ENCODE measurements around the gene P2RY6. TPM values are rescaled to one million over a fixed set of nuclear protein-coding genes. Genes with fewer than 3 reads are reported as not detected.
"Not testable (repeated sequence)": the region's sequence is repeated elsewhere in the genome, so short reads cannot be mapped to it uniquely, and the experiment has no call there.

The P2RY6 gene
- polyA plus RNA-seq, 3 donors, result 0.63 to 3.3 (median 2.1) TPM

DNA sequence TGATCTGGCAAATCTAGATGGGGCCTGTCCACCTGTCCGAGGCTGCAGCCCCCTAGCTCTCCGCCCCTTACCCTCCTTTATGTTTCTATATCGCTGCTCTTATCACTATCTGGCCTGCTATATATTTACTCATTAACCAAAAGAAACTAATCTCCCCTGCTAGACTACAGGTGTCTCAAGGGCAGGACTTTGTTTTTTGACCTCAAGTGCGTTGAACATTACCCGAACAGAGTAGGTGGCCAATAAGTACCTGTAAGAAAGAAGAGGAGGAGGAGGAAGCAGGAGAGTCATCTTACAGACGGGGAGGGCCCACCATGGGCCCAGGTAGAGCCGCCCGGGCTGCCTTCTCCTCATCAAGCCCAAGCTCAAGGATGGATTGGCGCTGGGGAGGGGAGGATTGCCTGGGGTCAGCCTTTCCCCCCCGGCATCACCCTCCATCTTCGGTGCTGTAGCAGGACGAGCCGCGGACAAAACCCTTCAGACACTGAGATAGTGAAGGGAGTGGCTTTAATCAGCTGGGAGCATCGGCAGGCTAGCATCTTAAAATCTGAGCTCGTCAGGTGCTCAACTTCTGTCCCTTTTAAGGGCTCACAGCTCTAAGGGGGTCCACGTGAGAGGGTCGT, 1.2 kb upstream of the P2RY6 start:
- H3K27ac ChIP-seq (ENCODE audit: low read depth, low read length), result no peak overlapping the region
- WGBS, 3 donors, result 76 to 87% (median 86%) methylated on average over 18 of the region's 18 CpGs

DNA sequence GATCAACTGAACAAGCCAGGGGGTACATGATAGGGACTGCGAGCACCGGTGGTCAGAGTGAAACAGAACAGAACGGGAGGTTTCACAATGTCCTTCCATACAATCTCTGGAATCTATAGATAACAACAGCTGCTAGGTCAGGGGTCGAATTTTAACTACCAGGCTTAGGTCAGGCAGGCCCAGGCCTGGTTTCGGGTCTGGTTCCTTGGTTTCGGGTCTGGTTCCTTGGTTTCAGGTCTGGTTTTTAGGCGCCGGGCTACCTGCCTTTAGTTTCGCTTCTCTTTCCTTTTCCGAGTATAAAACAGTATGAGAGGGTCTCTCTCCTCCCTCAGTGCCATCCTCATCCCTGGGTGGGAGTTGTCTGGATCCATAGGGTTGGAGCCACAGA, 666 bp upstream of the P2RY6 start:
- not testable (repeated sequence) for H3K27ac ChIP-seq (ENCODE audit: low read depth, low read length)
- WGBS, 3 donors, result 80 to 87% (median 83%) methylated on average over 10 of the region's 10 CpGs

DNA sequence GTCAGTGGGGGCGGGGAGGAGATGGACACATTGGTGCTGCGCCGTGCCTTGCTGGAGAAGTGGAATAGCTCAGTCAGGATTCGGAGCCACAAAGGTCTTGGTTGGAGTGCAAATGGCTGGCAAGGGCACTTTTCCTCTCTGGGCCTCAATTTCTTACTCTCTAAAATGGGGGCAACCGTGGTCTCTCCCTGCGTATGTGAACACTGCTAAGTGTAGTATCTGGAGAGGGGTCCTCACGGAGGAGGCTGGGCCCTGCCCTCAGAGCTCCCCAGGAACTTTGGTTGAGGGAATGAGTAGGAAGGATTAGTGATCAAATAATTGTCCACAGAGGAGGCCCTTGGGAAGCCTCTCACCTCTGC, 521 bp downstream of the P2RY6 start:
- H3K27ac ChIP-seq (ENCODE audit: low read depth, low read length), result no peak overlapping the region
- 90 to 99% (median 91%) methylated on average over 7 of the region's 7 CpGs for WGBS, 3 donors

DNA sequence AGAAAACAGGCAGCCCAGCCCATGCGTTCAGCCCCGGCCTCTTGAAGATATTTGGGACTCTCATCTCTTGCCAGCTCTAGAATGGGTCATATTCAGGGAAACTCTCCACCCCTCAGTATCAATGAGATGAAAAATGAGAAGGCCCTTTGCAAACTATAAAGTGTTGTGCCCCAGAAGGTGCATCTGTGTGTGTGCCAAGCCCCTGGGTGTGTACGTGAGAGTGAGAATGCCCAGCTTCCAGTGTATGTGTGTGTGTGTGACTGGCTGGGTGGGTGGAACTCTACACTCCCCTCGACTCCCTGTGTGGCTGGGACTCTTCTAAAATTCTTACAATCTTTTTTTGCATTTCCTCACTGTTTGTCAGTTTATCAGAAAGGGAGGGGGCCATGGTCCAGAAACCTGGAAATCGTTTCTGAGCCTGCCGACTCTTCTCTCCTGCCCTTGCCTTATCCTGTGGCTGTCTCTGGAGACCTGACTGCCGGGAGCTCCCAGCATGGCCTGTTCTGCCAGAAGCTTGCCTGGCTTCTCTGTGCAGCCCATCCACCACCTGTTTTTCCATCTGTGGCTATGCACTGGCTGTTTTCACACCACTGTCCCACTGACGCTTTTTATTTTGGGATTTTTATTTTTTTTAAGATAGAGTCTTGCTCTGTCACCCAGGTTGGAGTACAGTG, 1.2 kb downstream of the P2RY6 start:
- no peak overlapping the region for H3K27ac ChIP-seq (ENCODE audit: low read depth, low read length)
- WGBS, 3 donors, result 53 to 76% (median 55%) methylated on average over 8 of the region's 8 CpGs

DNA sequence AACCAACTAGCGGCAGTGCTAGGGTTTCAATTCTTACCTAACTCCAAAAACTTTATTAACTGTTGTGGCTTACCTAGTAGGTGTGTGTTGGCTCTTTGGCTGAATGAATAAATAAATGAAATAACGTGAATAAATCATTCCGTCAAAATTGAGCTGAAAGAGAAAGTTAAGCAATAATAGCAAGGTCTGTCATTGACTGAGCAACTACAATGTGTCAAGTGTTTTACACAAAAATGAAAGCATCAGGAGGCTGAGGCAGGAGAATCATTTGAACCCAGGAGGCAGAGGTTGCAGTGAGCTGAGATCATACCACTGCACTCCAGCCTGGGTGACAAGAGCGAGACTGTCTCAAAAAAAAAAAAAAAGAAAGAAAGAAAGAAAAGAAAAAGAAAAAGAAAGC, 2.1 kb downstream of the P2RY6 start:
- H3K27ac ChIP-seq (ENCODE audit: low read depth, low read length), result not testable (repeated sequence)
- WGBS, 3 donors, result 82 to 95% (median 82%) methylated on average over 4 of the region's 4 CpGs

DNA sequence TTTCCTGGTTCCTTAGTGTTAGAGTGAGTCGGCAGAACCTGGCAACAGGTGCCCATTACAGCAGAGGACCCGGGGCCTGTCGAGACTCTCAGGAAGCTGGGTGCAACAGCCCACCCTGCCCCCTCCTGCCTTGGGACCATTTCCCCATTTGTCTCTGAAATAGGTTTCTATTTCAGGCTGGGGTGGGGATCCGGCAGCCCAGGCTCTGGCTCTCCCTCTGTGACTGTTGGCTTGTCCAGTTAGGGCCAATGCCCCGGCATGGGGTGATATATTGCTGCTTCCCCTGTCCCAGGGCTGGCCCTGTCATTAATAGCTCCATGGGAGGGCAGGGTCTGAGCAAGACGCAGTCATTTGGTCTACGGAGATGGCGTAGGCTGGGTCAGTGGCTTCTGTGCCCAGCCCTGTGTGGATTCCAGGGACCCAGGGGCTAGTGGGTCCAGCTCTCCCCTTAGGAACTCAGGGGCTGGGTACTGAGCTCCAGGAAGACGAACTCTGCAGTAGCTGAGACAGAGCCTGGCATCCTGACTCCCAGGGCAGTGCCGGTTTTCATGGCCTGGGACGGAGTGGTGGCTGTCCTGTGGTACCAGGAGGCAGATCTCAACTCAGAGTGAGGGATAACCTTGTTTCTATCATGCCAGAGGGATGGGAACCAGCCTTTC, 2.7 kb downstream of the P2RY6 start:
- H3K27ac ChIP-seq (ENCODE audit: low read depth, low read length), result no peak overlapping the region
- WGBS, 3 donors, result 67 to 89% (median 70%) methylated on average over 11 of the region's 11 CpGs

DNA sequence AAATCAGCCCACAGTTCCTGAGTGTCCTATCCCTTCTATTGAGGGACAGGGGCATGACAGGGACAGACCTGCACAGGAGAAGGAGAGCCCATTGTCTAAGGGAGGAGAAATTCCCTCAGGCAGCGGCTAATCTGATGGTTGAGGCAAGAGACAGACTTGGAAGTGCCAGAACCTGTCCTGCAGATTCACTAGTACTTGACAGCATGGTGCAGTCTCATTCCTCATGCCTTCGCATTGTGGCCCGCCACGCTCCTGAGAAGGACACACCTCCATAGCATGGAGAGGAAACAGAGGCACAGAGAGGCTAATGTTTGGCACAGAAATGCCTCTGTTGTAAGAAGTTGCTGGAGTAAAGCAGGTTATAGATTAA, 3.2 kb downstream of the P2RY6 start:
- no peak overlapping the region for H3K27ac ChIP-seq (ENCODE audit: low read depth, low read length)
- 98 to 100% (median 98%) methylated on average over 4 of the region's 4 CpGs for WGBS, 3 donors

DNA sequence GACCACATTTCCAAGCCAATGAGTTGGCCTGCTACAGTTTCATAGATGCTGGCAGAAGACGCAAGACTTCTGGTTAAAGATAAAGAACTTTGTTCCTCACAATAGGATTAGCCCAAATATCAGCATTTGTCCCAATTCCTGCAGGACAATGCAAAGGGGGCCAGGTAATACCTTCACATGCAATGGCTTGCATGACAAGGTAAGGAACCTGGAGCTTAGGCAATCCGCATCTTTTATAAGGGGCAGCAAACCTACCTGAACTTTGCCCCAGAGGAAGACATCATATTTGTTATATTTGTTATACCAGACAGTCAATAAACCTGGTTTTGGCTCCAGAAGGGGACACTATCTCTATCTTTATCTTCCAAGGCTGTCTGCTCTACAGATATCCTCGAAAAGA, 5.3 kb downstream of the P2RY6 start:
- WGBS, 3 donors, result 84 to 96% (median 88%) methylated on average over 3 of the region's 3 CpGs
- H3K27ac ChIP-seq (ENCODE audit: low read depth, low read length), result no peak overlapping the region

DNA sequence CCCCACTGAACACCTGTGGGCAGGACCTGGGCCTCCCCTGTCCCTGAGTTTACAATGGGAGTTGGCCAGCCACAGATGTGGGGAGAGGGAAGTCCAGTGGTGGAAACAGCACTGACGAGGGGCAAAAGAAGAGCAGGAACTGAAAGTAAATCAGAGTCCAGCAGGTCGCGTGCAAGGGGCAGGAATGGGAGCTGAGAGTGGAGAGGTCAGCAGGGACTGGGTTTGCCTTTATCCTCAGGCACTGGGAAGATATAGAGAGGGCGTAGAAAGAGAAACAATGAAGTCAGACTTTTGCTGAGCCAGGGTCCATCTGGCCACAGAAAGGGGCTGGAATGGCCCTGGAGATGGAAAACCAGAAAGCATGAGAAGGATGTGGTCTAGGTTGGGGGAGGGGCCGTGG, 8.5 kb downstream of the P2RY6 start:
- 63 to 75% (median 70%) methylated on average over 5 of the region's 5 CpGs for WGBS, 3 donors
- H3K27ac ChIP-seq (ENCODE audit: low read depth, low read length), result no peak overlapping the region

- WGBS, 3 donors, result 89 to 91% (median 91%) methylated on average over 3 of the region's 3 CpGs
- H3K27ac ChIP-seq (ENCODE audit: low read depth, low read length), result no peak overlapping the region
Observed at GRCh38 chr11:73281201-73281741, 9.1 kb downstream of the P2RY6 start.

DNA sequence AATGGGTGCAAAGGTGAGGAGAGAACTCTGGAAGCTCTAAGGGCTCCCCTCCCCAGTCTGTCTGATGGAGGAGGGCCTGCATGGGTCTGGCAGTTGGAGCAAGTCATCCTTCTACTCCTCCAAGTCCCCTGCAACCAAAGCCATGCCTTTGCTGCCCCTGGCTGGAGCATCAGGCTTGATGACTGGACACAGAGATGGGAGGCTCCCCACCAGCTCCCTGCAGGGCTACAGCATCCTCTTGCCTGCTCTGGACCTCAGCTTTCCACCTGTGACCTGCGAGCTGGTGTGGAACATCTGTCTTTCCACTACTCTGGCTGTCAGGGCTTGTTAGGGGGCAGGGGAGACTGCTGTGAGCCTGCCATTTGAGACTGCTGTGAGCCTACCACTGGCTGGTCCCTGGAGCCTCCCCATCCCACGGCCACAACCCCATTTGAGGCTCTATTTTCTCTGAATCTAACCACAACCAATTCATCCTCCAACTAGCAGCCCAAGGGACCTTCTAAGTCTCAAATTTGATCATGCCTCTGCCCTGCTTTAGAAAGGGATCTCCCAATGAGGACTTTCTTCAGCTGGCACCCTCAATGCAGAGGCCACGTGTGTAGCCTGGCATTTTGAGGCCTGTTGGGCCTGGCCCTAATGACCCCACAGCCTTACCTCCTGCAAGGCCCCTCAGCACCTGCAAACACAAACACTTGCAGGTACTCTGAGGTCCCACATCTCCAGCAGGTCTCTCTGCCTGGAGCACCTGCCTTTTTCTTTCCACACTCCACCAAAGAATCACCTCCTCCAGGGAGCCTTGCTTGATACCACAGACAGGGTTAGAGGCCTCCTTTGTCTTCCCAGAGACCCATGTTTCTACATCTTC, 9.9 kb downstream of the P2RY6 start:
- WGBS, 3 donors, result 81 to 90% (median 86%) methylated on average over 3 of the region's 3 CpGs
- H3K27ac ChIP-seq (ENCODE audit: low read depth, low read length), result no peak overlapping the region

DNA sequence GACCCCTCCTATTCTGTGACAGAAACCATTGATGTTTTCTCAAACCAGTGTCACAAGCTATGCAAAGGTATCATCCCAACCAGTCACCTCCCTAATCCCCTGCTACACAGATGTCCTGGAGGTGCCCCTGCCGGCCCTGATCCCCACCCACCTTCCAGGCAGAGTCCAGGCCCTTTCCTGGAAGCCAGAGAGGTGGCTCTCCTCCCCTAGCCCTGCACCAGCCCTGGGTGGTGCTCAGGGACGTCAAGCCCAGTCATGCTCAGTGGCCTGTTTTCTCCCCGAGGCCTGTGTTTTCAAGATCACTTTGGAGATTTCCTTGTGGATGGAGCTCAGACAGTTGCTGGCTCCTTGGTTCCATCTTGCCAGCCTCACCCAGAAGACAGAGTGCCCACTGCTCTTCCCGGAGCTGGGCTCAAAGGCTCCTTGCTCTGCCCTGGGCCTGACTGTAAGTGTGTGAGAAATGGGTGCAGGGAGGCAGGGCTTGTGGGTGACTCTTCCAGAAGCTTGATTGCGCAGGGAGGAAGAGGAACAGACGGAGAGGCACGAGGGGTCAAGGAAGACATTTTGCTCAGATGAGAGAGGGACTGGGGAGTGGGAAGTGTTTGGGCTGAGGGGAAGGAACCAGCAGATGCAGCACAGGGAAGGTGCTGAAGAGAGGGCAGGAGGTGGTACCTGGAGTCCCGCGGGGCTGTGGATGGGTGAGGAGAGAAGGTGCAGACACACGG, 11.3 kb downstream of the P2RY6 start:
- WGBS, 3 donors, result 72 to 77% (median 76%) methylated on average over 10 of the region's 10 CpGs
- no peak overlapping the region for H3K27ac ChIP-seq (ENCODE audit: low read depth, low read length)

GRCh38 chr11:73284106-73284505, 12.0 kb downstream of the P2RY6 start:
- WGBS, 3 donors, result 79 to 94% (median 86%) methylated on average over 3 of the region's 3 CpGs

GRCh38 chr11:73285721-73286120, 13.6 kb downstream of the P2RY6 start:
- 75 to 90% (median 84%) methylated on average over 1 of the region's 1 CpG for WGBS, 3 donors

More at GRCh38 chr11:73284106-73284505, 12.0 kb downstream of the P2RY6 start:
- no peak overlapping the region for H3K27ac ChIP-seq (ENCODE audit: low read depth, low read length)

GRCh38 chr11:73286240-73286810, 14.2 kb downstream of the P2RY6 start:
- 89 to 90% (median 89%) methylated on average over 9 of the region's 9 CpGs for WGBS, 3 donors
- no peak overlapping the region for H3K27ac ChIP-seq (ENCODE audit: low read depth, low read length)

More at GRCh38 chr11:73285721-73286120, 13.6 kb downstream of the P2RY6 start:
- no peak overlapping the region for H3K27ac ChIP-seq (ENCODE audit: low read depth, low read length)

DNA sequence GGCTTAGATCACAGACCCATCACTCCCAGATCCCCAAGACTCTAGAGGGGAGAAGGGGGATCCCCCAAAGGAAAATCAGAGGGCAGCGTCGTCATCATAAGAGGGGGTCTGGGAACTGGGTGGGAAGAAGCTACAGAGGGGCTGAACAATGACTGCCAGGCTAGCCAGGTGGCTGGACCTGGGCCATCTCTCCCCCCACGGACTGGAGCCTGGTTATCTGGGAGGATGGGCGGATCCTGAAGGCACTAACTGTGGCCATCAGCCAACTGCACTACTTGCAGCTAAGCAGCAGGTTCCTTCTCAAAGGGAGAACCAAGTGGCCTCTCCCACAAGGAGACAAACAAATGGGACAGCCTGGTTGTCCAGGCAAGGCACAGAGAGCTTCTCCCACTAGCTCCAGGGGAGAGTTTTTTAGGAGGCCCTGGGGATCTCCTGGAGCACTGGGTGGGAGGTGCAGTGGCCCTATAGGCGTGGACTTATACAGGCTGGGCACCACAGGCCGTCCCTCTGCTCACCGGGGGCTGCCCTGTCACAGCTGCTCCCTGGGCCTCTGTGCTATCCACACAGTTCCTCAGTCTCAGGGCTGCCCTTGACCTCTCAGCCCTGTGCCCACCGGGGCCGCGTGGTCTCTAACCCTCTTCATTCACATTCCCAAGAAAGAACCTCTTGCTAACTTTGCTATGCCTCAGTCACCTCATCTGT, 15.4 kb downstream of the P2RY6 start:
- 69 to 85% (median 71%) methylated on average over 10 of the region's 10 CpGs for WGBS, 3 donors
- H3K27ac ChIP-seq (ENCODE audit: low read depth, low read length), result no peak overlapping the region

GRCh38 chr11:73288192-73288872, 16.2 kb downstream of the P2RY6 start:
- H3K27ac ChIP-seq (ENCODE audit: low read depth, low read length), result no peak overlapping the region
- WGBS, 3 donors, result 46 to 68% (median 50%) methylated on average over 5 of the region's 5 CpGs

Measured in adipose tissue (tissue), 3 donors.